ENCODE results near the gene PRRT1B.

Gene PRRT1B

GRCh38 chr9:131591845-131592208 lies 46.5 kb downstream of the PRRT1B start:
- no peak for ATAC-seq
- TF ChIP-seq TOX (CRISPR knock-in tag; IDR thresholded peaks at IDR 0.05; ENCODE audit: borderline replicate concordance): no peak
- no peak for TF ChIP-seq RARB (CRISPR knock-in tag; IDR thresholded peaks at IDR 0.05)
- TF ChIP-seq SNAI2 (CRISPR knock-in tag; IDR thresholded peaks at IDR 0.05): no peak
- no peak for TF ChIP-seq ISL1 (CRISPR knock-in tag; IDR thresholded peaks at IDR 0.05)
- no peak for TF ChIP-seq CREB5 (CRISPR knock-in tag; IDR thresholded peaks at IDR 0.05; ENCODE audit: low read depth)
- no peak for TF ChIP-seq TCF4 (CRISPR knock-in tag; IDR thresholded peaks at IDR 0.05; ENCODE audit: borderline replicate concordance)
- TF ChIP-seq ESRRG (CRISPR knock-in tag; IDR thresholded peaks at IDR 0.05): no peak

GRCh38 chr9:131593091-131593820 lies 47.9 kb downstream of the PRRT1B start:
- ATAC-seq: no peak
- no peak for TF ChIP-seq RARB (CRISPR knock-in tag; IDR thresholded peaks at IDR 0.05)
- TF ChIP-seq ZFP3 (CRISPR knock-in tag; IDR thresholded peaks at IDR 0.05): no peak
- TF ChIP-seq ZFP30 (CRISPR knock-in tag; IDR thresholded peaks at IDR 0.05): no peak
- no peak for TF ChIP-seq CSDC2 (CRISPR knock-in tag; IDR thresholded peaks at IDR 0.05)
- TF ChIP-seq POU6F1 (CRISPR knock-in tag; IDR thresholded peaks at IDR 0.05; ENCODE audit: borderline replicate concordance, low read depth): no peak
- TF ChIP-seq BACH2 (CRISPR knock-in tag; IDR thresholded peaks at IDR 0.05; ENCODE audit: borderline replicate concordance): no peak

GRCh38 chr9:131593936-131594665 lies 48.8 kb downstream of the PRRT1B start:
- TF ChIP-seq GLIS3 (CRISPR knock-in tag; IDR thresholded peaks at IDR 0.05) (no peak), ZFP3 (CRISPR knock-in tag; IDR thresholded peaks at IDR 0.05) (no peak), ZNF8 (CRISPR knock-in tag; IDR thresholded peaks at IDR 0.05) (no peak), CSDC2 (CRISPR knock-in tag; IDR thresholded peaks at IDR 0.05) (no peak), TOX (CRISPR knock-in tag; IDR thresholded peaks at IDR 0.05; ENCODE audit: borderline replicate concordance) (no peak), ZC3H10 (CRISPR knock-in tag; IDR thresholded peaks at IDR 0.05) (no peak), ZNF565 (CRISPR knock-in tag; conservative IDR thresholded peaks at IDR 0.05; ENCODE audit: low read depth) (no peak), ESRRG (CRISPR knock-in tag; IDR thresholded peaks at IDR 0.05) (no peak), TCF4 (CRISPR knock-in tag; IDR thresholded peaks at IDR 0.05; ENCODE audit: borderline replicate concordance) (no peak), ZFP30 (CRISPR knock-in tag; IDR thresholded peaks at IDR 0.05) (no peak), CSRNP3 (CRISPR knock-in tag; IDR thresholded peaks at IDR 0.05) (no peak), PATZ1 (CRISPR knock-in tag; IDR thresholded peaks at IDR 0.05; ENCODE audit: borderline replicate concordance) (no peak), BACH2 (CRISPR knock-in tag; IDR thresholded peaks at IDR 0.05; ENCODE audit: borderline replicate concordance) (no peak), ZNF70 (CRISPR knock-in tag; IDR thresholded peaks at IDR 0.05) (no peak), PPARA (CRISPR knock-in tag; IDR thresholded peaks at IDR 0.05; ENCODE audit: borderline replicate concordance) (no peak), ARNTL (CRISPR knock-in tag; IDR thresholded peaks at IDR 0.05; ENCODE audit: borderline replicate concordance, low read depth) (no peak), POU6F1 (CRISPR knock-in tag; IDR thresholded peaks at IDR 0.05; ENCODE audit: borderline replicate concordance, low read depth) (no peak), TSHZ2 (CRISPR knock-in tag; IDR thresholded peaks at IDR 0.05) (no peak), RARB (CRISPR knock-in tag; IDR thresholded peaks at IDR 0.05) (no peak)
- ATAC-seq: no peak
